Adrenal gland (tissue), 12 donors: ENCODE measurements around the gene LOXHD1. TPM values are rescaled to one million over a fixed set of nuclear protein-coding genes. Genes with fewer than 3 reads are reported as not detected.
A peak's percentile ranks its signal among the peaks of the same experiment; 100 is the strongest.

Experiments used
- DNase-seq, 7 donors: peaks; one replicate each; pipeline ENCODE4 v3.0.0-alpha.2; 2019 to 2020
- H3K27ac ChIP-seq, 5 donors: fragments of 200-600 bp; sonication (generic) in 4 of 5; 1 replicate in 3 of 5; 2 replicates in 2 of 5; pipeline versions ENCODE4 v1.5.1 to v1.8.0; 2016 to 2020; ENCODE audit warnings: mild to moderate bottlenecking in 1 of 5
- H3K27me3 ChIP-seq: fragments of 200-600 bp; 2 replicates; pipeline ENCODE4 v1.8.0; 2021
- H3K36me3 ChIP-seq, 2 donors: fragments of 200-600 bp; replicated peaks in 1 of 2; 1 replicate in 1 of 2; 2 replicates in 1 of 2; pipeline versions ENCODE4 v1.5.1 to v1.8.0; 2018 to 2022
- H3K4me1 ChIP-seq, 2 donors: fragments of 200-600 bp; replicated peaks in 1 of 2; 1 replicate in 1 of 2; 2 replicates in 1 of 2; pipeline versions ENCODE4 v1.5.1 to v1.8.0; 2018 to 2021
- H3K4me3 ChIP-seq, 4 donors: fragments of 200-600 bp; sonication (generic) in 3 of 4; one replicate each; pipeline ENCODE4 v1.5.1; 2016 to 2018
- H3K9me3 ChIP-seq, 3 donors: fragments of 200-600 bp; sonication (generic) in 1 of 3; replicated peaks in 1 of 3; 1 replicate in 2 of 3; 2 replicates in 1 of 3; pipeline versions ENCODE4 v1.5.1 to v1.8.0; 2016 to 2021
- CTCF ChIP-seq, 6 experiments: fragments of 450-650 bp in 4 of 6; fragments of 200-600 bp in 2 of 6; sonication (generic) in 1 of 6; IDR thresholded peaks; 1 replicate in 5 of 6; 2 replicates in 1 of 6; pipeline versions ENCODE4 v1.5.1 to v1.8.0; 2016 to 2021; ENCODE audit warnings: antibody characterized with exemption in 6 of 6, mild to moderate bottlenecking in 2 of 6, moderate library complexity in 1 of 6
- POLR2A ChIP-seq, 2 donors: fragments of 450-650 bp; IDR thresholded peaks; one replicate each; pipeline ENCODE4 v1.6.1; 2017; ENCODE audit warnings: antibody characterized with exemption in 2 of 2, mild to moderate bottlenecking in 2 of 2, moderate library complexity in 1 of 2
- WGBS, 4 donors: extraction: QIAGEN DNeasy Blood & Tissue Kit in 2 of 4; methylation state at CpG; one replicate each; pipeline versions ENCODE4 v1.1.5 to v1.1.7; 2013 to 2017; 5-methylcytosine and 5-hydroxymethylcytosine counted together
- intact Hi-C, 2 donors: fragments of 100-400 bp; cut with DNase I; formaldehyde crosslinking; loops; one replicate each; pipeline versions ENCODE4 v1.14.1 to v1.15.0; 2022 to 2023
- polyA plus RNA-seq, 3 donors: library from polyadenylated mRNA; stranded (reverse); fragments of 200-250 nt in 2 of 3; fragments of 350-450 nt in 1 of 3; fragmentation: Illumina TruSeq in 1 of 3; extraction: RNeasy Lipid Tissue Mini Kit (QIAGEN cat#74804) in 1 of 3; gene quantifications; one replicate each; pipeline ENCODE4 v1.2.3, GENCODE V29; 2013 to 2014
- total RNA-seq, 9 donors: library from RNA; depleted of rRNA in 4 of 9; stranded (reverse); fragments of >200 nt in 4 of 9; fragments of 120-200 nt in 1 of 9; fragmentation: NEBNext Ultra II Directional in 1 of 9; extraction: Animal tissue kit (Norgen Biotek cat#: 25700) in 1 of 9; gene quantifications; one replicate each; pipeline versions ENCODE4 v1.1.0 to v1.2.4, GENCODE V29; 2013 to 2023
- donor health status: healthy with polysubstance abuse.
- donor health status: Bipolar disorder and iron deficiency.
- donor health status: DM: yes; HTN: yes; CAD: no.
- donor health status: DM: no; HTN: no; CAD: no.
- donor health status: DM: no; HTN: no; CAD: no.
- donor health status: DM: yes; HTN: yes; CAD: no.

LOXHD1 gene
- total and polyA plus RNA-seq, 12 donors, result 0.08 to 0.30 (median 0.16) TPM; not detected in 7

- H3K36me3 ChIP-seq, result no peaks in the 10 kb centered on the region
- 73 to 90% (median 84%) methylated on average over 4 of the region's 4 CpGs for WGBS, 4 donors
- no peaks in the 10 kb centered on the region for H3K27me3 ChIP-seq
- no peak for TF ChIP-seq CTCF (IDR thresholded peaks at IDR 0.05)
- no peak for TF ChIP-seq POLR2A (IDR thresholded peaks at IDR 0.05)
- DNase-seq, result peak in 1 of 7 donors; percentile 21
- no peak overlapping the region for H3K4me3 ChIP-seq
- no peak overlapping the region for H3K27ac ChIP-seq
- H3K9me3 ChIP-seq, result no peaks in the 10 kb centered on the region
- H3K4me1 ChIP-seq, result no peaks in the 10 kb centered on the region
- intact Hi-C loops, result no loop called here
Measured at GRCh38 chr18:46475390-46475752, 181.6 kb downstream of the LOXHD1 start.

GRCh38 chr18:46474487-46475389 is 182.3 kb downstream of the LOXHD1 start:
- no peaks in the 10 kb centered on the region for H3K27me3 ChIP-seq
- intact Hi-C loops, result no loop called here
- no peak overlapping the region for H3K27ac ChIP-seq
- H3K4me3 ChIP-seq, result no peak overlapping the region
- WGBS, 4 donors, result 67 to 79% (median 74%) methylated on average over 11 to 14 of the region's 14 CpGs
- peak in 1 of 7 donors; percentile 21 for DNase-seq
- TF ChIP-seq POLR2A (IDR thresholded peaks at IDR 0.05), result no peak
- no peak for TF ChIP-seq CTCF (IDR thresholded peaks at IDR 0.05)
- no peaks in the 10 kb centered on the region for H3K36me3 ChIP-seq
- H3K9me3 ChIP-seq, result no peaks in the 10 kb centered on the region
- no peaks in the 10 kb centered on the region for H3K4me1 ChIP-seq

- H3K36me3 ChIP-seq, result no peaks in the 10 kb centered on the region
- no peak overlapping the region for H3K27ac ChIP-seq
- TF ChIP-seq CTCF (IDR thresholded peaks at IDR 0.05) (no peak), POLR2A (IDR thresholded peaks at IDR 0.05) (no peak)
- 72 to 84% (median 75%) methylated on average over 3 of the region's 3 CpGs for WGBS, 4 donors
- no peaks in the 10 kb centered on the region for H3K27me3 ChIP-seq
- intact Hi-C loops, result no loop called here
- no peak overlapping the region for H3K4me3 ChIP-seq
- no peaks in the 10 kb centered on the region for H3K9me3 ChIP-seq
- no peak for DNase-seq
- no peaks in the 10 kb centered on the region for H3K4me1 ChIP-seq
Measured at GRCh38 chr18:46471809-46472498, 185.1 kb downstream of the LOXHD1 start.

GRCh38 chr18:46470714-46471113 is 186.3 kb downstream of the LOXHD1 start:
- Histone ChIP-seq H3K4me1 (no peaks in the 10 kb centered on the region), H3K27ac (no peak overlapping the region), H3K27me3 (no peaks in the 10 kb centered on the region), H3K36me3 (no peaks in the 10 kb centered on the region), H3K4me3 (no peak overlapping the region), H3K9me3 (no peaks in the 10 kb centered on the region)
- DNase-seq, result no peak
- 75 to 82% (median 77%) methylated on average over 3 of the region's 3 CpGs for WGBS, 4 donors
- no peak for TF ChIP-seq CTCF (IDR thresholded peaks at IDR 0.05)
- no peak for TF ChIP-seq POLR2A (IDR thresholded peaks at IDR 0.05)
- intact Hi-C loops, result no loop called here
